ENCODE results near the gene ARMC2.
"Not testable (repeated sequence)": the region's sequence is repeated elsewhere in the genome, so short reads cannot be mapped to it uniquely, and the experiment has no call there.

ARMC2 gene

GRCh38 chr6:108848116-108848868 lies at the start of gene ARMC2:
ARMC2 (plus strand) TSS chr6:108848422; CDS start chr6:108854268, 5,846 bp downstream.
- DNase-seq = peak; percentile 74 to 87

GRCh38 chr6:108798670-108799353 lies 49.4 kb upstream of the ARMC2 start:
- peak in 1 of 2 donors; percentile 88 for DNase-seq

- no peak for DNase-seq
These were observed 48.9 kb upstream of the ARMC2 start for GRCh38 chr6:108799354-108799717.

- no peak for DNase-seq
These were observed 48.4 kb upstream of the ARMC2 start for GRCh38 chr6:108799791-108800190.

GRCh38 chr6:108800427-108800864 lies 47.8 kb upstream of the ARMC2 start:
- DNase-seq = no peak

- DNase-seq = no peak
These were observed 46.9 kb upstream of the ARMC2 start for GRCh38 chr6:108801366-108801765.

GRCh38 chr6:108803982-108804490 lies 44.2 kb upstream of the ARMC2 start:
- DNase-seq = no peak

- DNase-seq = no peak
These were observed 43.3 kb upstream of the ARMC2 start for GRCh38 chr6:108804956-108805355.

GRCh38 chr6:108805611-108806167 lies 42.5 kb upstream of the ARMC2 start:
- no peak for DNase-seq

- DNase-seq = no peak
These were observed 42.1 kb upstream of the ARMC2 start for GRCh38 chr6:108806171-108806570.

GRCh38 chr6:108806665-108807064 lies 41.6 kb upstream of the ARMC2 start:
- no peak for DNase-seq

GRCh38 chr6:108807928-108808327 lies 40.3 kb upstream of the ARMC2 start:
- DNase-seq = no peak

- no peak for DNase-seq
These were observed 39.0 kb upstream of the ARMC2 start for GRCh38 chr6:108809211-108809610.

- DNase-seq = no peak
These were observed 38.1 kb upstream of the ARMC2 start for GRCh38 chr6:108810057-108810643.

- no peak for DNase-seq
These were observed 36.7 kb upstream of the ARMC2 start for GRCh38 chr6:108811490-108811889.

GRCh38 chr6:108813218-108813617 lies 35.0 kb upstream of the ARMC2 start:
- DNase-seq = not testable (repeated sequence)

- not testable (repeated sequence) for DNase-seq
These were observed 30.9 kb upstream of the ARMC2 start for GRCh38 chr6:108817276-108817675.

- no peak for DNase-seq
These were observed 28.2 kb upstream of the ARMC2 start for GRCh38 chr6:108820006-108820405.

GRCh38 chr6:108822401-108822800 lies 25.8 kb upstream of the ARMC2 start:
- no peak for DNase-seq

GRCh38 chr6:108825326-108825725 lies 22.9 kb upstream of the ARMC2 start:
- DNase-seq = no peak

GRCh38 chr6:108831104-108831503 lies 17.1 kb upstream of the ARMC2 start:
- no peak for DNase-seq

GRCh38 chr6:108832738-108833137 lies 15.5 kb upstream of the ARMC2 start:
- DNase-seq = no peak

- DNase-seq = peak; percentile 58 to 68
These were observed 12.9 kb upstream of the ARMC2 start for GRCh38 chr6:108835218-108835850.
